Activated B cell treated with CpG ODN at 0.5 μM for 24 hours (primary cell): ENCODE data around the gene LRRC63. TPM values are rescaled to one million over a fixed set of nuclear protein-coding genes. Genes with fewer than 3 reads are reported as not detected.

ENCODE experiments used
- ATAC-seq: fragments of 200-7000 bp; cut with Tn5 transposase; one replicate; pipeline ENCODE4 v1.10.0; 2021; ENCODE audit warnings: low read depth, mild to moderate bottlenecking, moderate library complexity
- CTCF ChIA-PET: fragments of 350-600 bp; sonication (Branson Sonifier 250); formaldehyde crosslinking; loops from one replicate; lab custom pipeline; 2021; ENCODE audit warnings: antibody characterized with exemption; lab: Charles Lee
- POLR2A ChIA-PET: fragments of 350-600 bp; sonication (Branson Sonifier 250); formaldehyde crosslinking; loops from one replicate; lab custom pipeline; 2021; ENCODE audit warnings: antibody characterized with exemption; lab: Charles Lee
- DNase-seq: peaks from one replicate; pipeline ENCODE4 v3.0.0; 2022
- H3K27ac Mint-ChIP-seq: one replicate; pipeline ENCODE4 v1.8.0; 2020; ENCODE audit warnings: mixed read lengths
- H3K27me3 Mint-ChIP-seq: one replicate; pipeline ENCODE4 v1.8.0; 2021; ENCODE audit warnings: mixed read lengths
- H3K36me3 Mint-ChIP-seq: one replicate; pipeline ENCODE4 v1.8.0; 2021; ENCODE audit warnings: low read depth, mixed read lengths
- H3K4me1 Mint-ChIP-seq: one replicate; pipeline ENCODE4 v1.8.0; 2021; ENCODE audit warnings: mixed read lengths
- H3K4me3 Mint-ChIP-seq: one replicate; pipeline ENCODE4 v1.8.0; 2020; ENCODE audit warnings: mild to moderate bottlenecking, mixed read lengths
- H3K9me3 Mint-ChIP-seq: one replicate; pipeline ENCODE4 v1.8.0; 2020; ENCODE audit warnings: mixed read lengths
- CTCF ChIP-seq: fragments of 200-600 bp; IDR thresholded peaks from one replicate; pipeline ENCODE4 v1.8.0; 2022; ENCODE audit warnings: antibody characterized with exemption, mild to moderate bottlenecking
- intact Hi-C: fragments of 100-400 bp; cut with micrococcal nuclease; formaldehyde crosslinking; loops from one replicate; pipeline ENCODE4 v1.15.1; 2024
- total RNA-seq: library from RNA; stranded (reverse); gene quantifications from 2 replicates; pipeline ENCODE4 v1.2.3, GENCODE V29; 2022

LRRC63 gene
- total RNA-seq, 1 donor from 2014 or later = not detected

- no peak for TF ChIP-seq CTCF
- Mint-ChIP-seq H3K36me3 (no peaks in the 10 kb centered on the region), H3K9me3 (no peaks in the 10 kb centered on the region), H3K27ac (no peak overlapping the region), H3K4me3 (no peak overlapping the region), H3K4me1 (peaks cover 18% of the 10 kb centered on the region), H3K27me3 (no peaks in the 10 kb centered on the region)
- ChIA-PET CTCF (no interaction called here), POLR2A (no interaction called here)
- DNase-seq (no peak), ATAC-seq (no peak)
- intact Hi-C loops = no loop called here
Measured at GRCh38 chr13:46317120-46317519, 105.4 kb downstream of the LRRC63 start.

- ATAC-seq = no peak
- no peak for DNase-seq
- intact Hi-C loops = no loop called here
- H3K27ac Mint-ChIP-seq = no peak overlapping the region
- peaks cover 15% of the 10 kb centered on the region for H3K4me1 Mint-ChIP-seq
- H3K9me3 Mint-ChIP-seq = no peaks in the 10 kb centered on the region
- ChIA-PET POLR2A (no interaction called here), CTCF (interaction anchor here (0.6 kb wide), 1 partner anchor 190 kb away, joined by 4 read pairs; no protein-coding TSS in a partner anchor)
- no peaks in the 10 kb centered on the region for H3K36me3 Mint-ChIP-seq
- no peak for TF ChIP-seq CTCF
- H3K4me3 Mint-ChIP-seq = no peak overlapping the region
- no peaks in the 10 kb centered on the region for H3K27me3 Mint-ChIP-seq
Measured at GRCh38 chr13:46318986-46319385, 107.3 kb downstream of the LRRC63 start.

GRCh38 chr13:46320406-46320805 is 108.7 kb downstream of the LRRC63 start:
- ChIA-PET CTCF (interaction anchor here (0.8 to 1.5 kb wide), 3 partner anchors 14 to 31 kb away, joined by 3 to 6 read pairs (median 5); no protein-coding TSS in a partner anchor), POLR2A (no interaction called here)
- Mint-ChIP-seq H3K9me3 (no peaks in the 10 kb centered on the region), H3K27me3 (no peaks in the 10 kb centered on the region), H3K27ac (no peak overlapping the region), H3K4me3 (no peak overlapping the region), H3K36me3 (no peaks in the 10 kb centered on the region), H3K4me1 (peaks cover 15% of the 10 kb centered on the region)
- intact Hi-C loops = loop anchor here (2.0 to 5.0 kb wide), 2 partner anchors 18 to 137 kb away; no protein-coding TSS in a partner anchor
- no peak for ATAC-seq
- DNase-seq = no peak
- TF ChIP-seq CTCF = no peak

- ChIA-PET POLR2A (interaction anchor here (1.1 kb wide), 1 partner anchor 20 kb away, joined by 4 read pairs; no protein-coding TSS in a partner anchor), CTCF (interaction anchor here (0.7 to 1.5 kb wide), 13 partner anchors 13 to 814 kb away, joined by 3 to 11 read pairs (median 5); no protein-coding TSS in a partner anchor)
- Mint-ChIP-seq H3K36me3 (no peaks in the 10 kb centered on the region), H3K27me3 (no peaks in the 10 kb centered on the region), H3K27ac (no peak overlapping the region), H3K4me3 (no peak overlapping the region), H3K4me1 (peaks cover 15% of the 10 kb centered on the region), H3K9me3 (no peaks in the 10 kb centered on the region)
- intact Hi-C loops = loop anchor here (1.0 to 5.0 kb wide), 5 partner anchors 18 to 810 kb away; no protein-coding TSS in a partner anchor
- ATAC-seq = no peak
- no peak for TF ChIP-seq CTCF
- DNase-seq = no peak
Measured at GRCh38 chr13:46320821-46321220, 109.1 kb downstream of the LRRC63 start.

GRCh38 chr13:46321494-46322225 is 109.9 kb downstream of the LRRC63 start:
- H3K4me1 Mint-ChIP-seq = peaks cover 15% of the 10 kb centered on the region
- ChIA-PET POLR2A (interaction anchor here (1.1 kb wide), 1 partner anchor 19 kb away, joined by 4 read pairs; no protein-coding TSS in a partner anchor), CTCF (interaction anchor here (0.7 to 1.5 kb wide), 16 partner anchors 12 to 815 kb away, joined by 3 to 11 read pairs (median 4); partner anchors contain the start of genes RUBCNL and ZC3H13)
- TF ChIP-seq CTCF = peak; percentile 75
- DNase-seq (no peak), ATAC-seq (peak; percentile 81)
- no peaks in the 10 kb centered on the region for H3K27me3 Mint-ChIP-seq
- intact Hi-C loops = loop anchor here (1.0 to 5.0 kb wide), 5 partner anchors 17 to 810 kb away; no protein-coding TSS in a partner anchor
- H3K36me3 Mint-ChIP-seq = no peaks in the 10 kb centered on the region
- no peaks in the 10 kb centered on the region for H3K9me3 Mint-ChIP-seq
- no peak overlapping the region for H3K27ac Mint-ChIP-seq
- no peak overlapping the region for H3K4me3 Mint-ChIP-seq
